Measurements from ENCODE around the gene AR.
"Not testable (repeated sequence)": the region's sequence is repeated elsewhere in the genome, so short reads cannot be mapped to it uniquely, and the experiment has no call there.

Gene AR

DNA sequence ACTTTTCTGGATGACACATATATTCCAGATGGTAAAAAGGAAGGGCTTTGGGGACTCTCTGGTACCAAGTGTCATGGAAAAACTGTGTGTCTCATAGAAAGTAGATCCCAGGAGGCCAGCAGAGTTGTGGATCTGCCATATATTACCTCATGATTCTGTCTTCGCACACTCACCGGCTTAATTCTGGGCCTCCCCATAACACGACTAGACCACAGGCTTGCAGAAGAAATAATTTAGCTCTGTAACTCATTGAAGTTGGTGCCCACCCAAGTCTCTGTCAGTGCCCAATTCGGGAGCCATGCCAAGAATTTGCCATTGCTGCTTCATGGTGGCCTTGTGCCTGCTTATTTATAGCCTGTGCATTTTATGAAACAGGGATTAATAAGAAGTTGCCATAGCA is 104.5 kb downstream of the AR start:
- DNase-seq (ENCODE audit: low spot score) = no peak

- DNase-seq (ENCODE audit: low spot score) = no peak
Observed at GRCh38 chrX:67651437-67652142, 107.8 kb downstream of the AR start.

GRCh38 chrX:67652543-67652942 is 108.7 kb downstream of the AR start:
- no peak for DNase-seq (ENCODE audit: low spot score)

DNA sequence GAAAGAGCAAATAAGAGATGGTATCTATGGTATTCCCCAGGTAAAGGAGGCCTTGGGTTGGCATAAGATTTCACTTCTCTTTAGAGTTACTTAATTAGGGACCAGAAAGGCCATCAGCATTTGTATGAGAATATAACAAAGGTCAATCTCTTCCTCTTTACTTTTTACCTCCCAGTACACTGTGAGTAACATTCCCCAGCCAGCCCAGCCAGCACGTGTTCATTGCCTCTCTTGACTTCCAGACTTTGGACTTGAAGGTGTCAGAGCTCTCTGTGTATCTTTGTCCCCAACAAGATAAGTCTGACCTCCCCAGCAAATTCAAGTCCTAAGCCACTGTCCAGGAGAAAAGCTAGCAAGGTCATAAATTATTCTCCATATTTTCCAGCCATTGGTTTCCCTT is 110.5 kb downstream of the AR start:
- no peak for DNase-seq (ENCODE audit: low spot score)

GRCh38 chrX:67665583-67665982 is 121.8 kb downstream of the AR start:
- no peak for DNase-seq (ENCODE audit: low spot score)

DNA sequence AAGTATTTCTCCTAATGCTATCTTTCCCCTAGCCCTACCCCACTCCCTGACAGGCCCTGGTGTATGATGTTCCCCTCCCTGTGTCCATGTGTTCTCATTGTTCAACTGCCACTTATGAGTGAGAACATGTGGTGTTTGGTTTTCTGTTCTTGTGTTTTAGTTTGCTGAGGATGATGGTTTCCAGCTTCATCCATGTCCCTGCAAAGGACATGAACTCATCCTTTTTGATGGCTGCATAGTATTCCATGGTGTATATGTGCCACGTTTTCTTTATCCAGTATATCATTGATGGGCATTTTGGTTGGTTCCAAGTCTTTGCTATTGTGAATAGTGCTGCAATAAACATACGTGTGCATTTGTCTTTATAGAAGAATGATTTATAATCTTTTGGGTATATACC is 126.9 kb downstream of the AR start:
- not testable (repeated sequence) for DNase-seq (ENCODE audit: low spot score)

GRCh38 chrX:67673741-67674274 is 130.0 kb downstream of the AR start:
- no peak for DNase-seq (ENCODE audit: low spot score)

- DNase-seq (ENCODE audit: low spot score) = no peak
Observed at GRCh38 chrX:67674741-67675140, 130.9 kb downstream of the AR start.

DNA sequence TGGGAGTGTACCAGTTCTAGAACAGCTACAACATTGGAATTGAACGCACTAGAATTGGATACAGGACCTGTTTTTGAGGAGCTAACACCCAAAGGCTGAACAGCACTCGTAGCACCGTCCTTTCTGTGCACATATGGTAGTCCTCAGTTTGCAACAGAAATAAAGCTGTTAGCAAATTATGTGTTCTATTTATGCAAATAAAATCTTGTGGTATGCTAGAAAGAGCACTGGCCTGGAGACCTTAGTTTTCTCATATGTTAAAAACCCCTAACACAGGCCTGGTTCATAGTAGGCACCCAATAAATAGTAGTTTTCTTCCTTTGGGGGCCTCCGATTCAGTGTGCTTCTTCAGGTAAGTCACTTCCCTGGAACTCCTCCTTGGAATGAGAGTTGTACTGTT is 140.3 kb downstream of the AR start:
- DNase-seq (ENCODE audit: low spot score) = no peak

GRCh38 chrX:67692246-67692645 is 148.4 kb downstream of the AR start:
- DNase-seq (ENCODE audit: low spot score) = no peak

DNA sequence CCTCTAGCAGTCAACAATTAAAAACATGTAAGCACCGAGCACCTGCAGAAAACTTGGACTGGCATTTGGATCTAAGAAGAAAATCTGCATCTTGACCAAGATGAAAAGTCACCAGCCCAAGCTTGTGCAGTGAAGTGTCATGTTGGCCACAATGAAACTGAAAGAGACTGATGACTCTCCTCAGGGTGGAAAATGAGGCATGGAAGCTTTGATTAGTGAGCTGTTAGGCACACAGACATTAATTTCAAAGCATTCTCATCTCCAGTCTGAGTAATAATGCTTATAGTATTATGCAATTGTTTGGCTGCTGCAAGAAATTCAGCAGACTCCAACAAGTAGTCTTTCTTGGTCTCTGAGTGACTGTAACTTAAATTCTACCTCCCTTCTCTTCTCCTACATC is 150.1 kb downstream of the AR start:
- no peak for DNase-seq (ENCODE audit: low spot score)

GRCh38 chrX:67697452-67697851 is 153.6 kb downstream of the AR start:
- DNase-seq (ENCODE audit: low spot score) = no peak

- DNase-seq (ENCODE audit: low spot score) = no peak
Observed at GRCh38 chrX:67700602-67701001, 156.8 kb downstream of the AR start.

GRCh38 chrX:67714004-67714403 is 170.2 kb downstream of the AR start:
- no peak for DNase-seq (ENCODE audit: low spot score)

GRCh38 chrX:67717571-67717970 is 173.8 kb downstream of the AR start:
- no peak for DNase-seq (ENCODE audit: low spot score)

DNA sequence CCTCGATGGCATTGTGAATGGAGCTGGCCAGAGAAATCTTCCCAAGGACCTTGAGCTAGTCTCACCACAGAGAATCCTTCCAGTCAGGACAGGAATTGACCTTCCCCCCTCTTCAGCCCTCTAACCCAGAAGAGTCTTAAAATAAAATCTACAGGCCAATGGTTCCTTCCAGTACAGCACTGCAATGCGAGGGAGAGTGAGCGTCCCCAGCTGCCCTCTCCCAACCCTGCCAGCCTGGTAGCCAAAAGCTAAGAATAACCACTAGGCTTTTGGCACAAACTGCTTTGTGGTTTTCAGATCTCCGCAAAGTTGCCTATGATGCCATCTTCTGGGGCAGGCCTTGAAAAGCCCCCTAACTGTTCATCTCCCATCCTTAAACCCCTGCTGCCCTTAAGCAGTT is 175.1 kb downstream of the AR start:
- DNase-seq (ENCODE audit: low spot score) = no peak

DNA sequence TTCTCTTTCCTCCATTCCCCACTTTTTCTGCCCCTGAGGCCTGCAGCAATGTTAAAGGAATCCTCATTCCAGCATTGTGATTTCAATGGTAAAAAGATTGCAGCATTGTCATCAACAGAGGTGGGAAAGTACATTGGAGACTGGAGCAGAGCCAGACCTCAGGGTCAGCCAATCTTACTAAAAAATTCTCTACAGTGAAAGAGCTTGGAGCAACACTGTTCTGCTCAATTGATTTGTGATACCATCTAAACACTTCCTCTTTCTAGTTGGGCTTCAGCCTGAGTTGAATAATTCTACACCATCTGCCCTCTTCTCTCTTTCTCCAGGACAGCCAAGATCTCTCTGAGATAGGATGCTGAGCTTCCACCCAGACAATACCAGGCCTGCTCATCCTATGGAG is 176.5 kb downstream of the AR start:
- DNase-seq (ENCODE audit: low spot score) = no peak

DNA sequence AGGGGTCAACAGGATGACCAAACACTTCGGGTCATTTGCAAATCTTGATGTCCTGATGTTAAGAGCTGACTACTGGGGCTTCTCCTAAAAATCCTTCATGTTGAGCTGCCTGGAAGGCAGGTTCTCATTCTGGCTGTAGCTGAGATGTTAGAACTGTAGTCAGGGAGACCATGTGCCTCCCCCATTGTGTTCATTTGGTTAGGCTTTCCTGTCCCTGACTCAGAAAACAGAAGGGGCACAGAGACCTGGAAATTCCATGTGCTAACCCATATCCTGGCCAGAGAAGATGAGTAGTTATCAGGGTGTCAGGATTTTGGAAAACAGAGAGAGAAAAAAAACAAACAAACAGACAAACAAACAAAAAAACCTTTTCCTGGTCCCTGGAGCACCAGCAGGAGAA is 177.5 kb downstream of the AR start:
- no peak for DNase-seq (ENCODE audit: low spot score)

DNA sequence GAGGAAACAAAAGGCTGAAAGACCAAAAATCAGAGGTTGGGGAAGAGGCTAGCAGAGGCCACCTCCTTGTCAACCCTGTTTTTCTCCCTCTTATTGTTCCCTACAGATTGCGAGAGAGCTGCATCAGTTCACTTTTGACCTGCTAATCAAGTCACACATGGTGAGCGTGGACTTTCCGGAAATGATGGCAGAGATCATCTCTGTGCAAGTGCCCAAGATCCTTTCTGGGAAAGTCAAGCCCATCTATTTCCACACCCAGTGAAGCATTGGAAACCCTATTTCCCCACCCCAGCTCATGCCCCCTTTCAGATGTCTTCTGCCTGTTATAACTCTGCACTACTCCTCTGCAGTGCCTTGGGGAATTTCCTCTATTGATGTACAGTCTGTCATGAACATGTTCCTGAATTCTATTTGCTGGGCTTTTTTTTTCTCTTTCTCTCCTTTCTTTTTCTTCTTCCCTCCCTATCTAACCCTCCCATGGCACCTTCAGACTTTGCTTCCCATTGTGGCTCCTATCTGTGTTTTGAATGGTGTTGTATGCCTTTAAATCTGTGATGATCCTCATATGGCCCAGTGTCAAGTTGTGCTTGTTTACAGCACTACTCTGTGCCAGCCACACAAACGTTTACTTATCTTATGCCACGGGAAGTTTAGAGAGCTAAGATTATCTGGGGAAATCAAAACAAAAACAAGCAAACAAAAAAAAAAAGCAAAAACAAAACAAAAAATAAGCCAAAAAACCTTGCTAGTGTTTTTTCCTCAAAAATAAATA is 179.9 kb downstream of the AR start:
- no peak for DNase-seq (ENCODE audit: low spot score)

GRCh38 chrX:67724359-67725110 is 180.7 kb downstream of the AR start:
- DNase-seq (ENCODE audit: low spot score) = no peak

DNA sequence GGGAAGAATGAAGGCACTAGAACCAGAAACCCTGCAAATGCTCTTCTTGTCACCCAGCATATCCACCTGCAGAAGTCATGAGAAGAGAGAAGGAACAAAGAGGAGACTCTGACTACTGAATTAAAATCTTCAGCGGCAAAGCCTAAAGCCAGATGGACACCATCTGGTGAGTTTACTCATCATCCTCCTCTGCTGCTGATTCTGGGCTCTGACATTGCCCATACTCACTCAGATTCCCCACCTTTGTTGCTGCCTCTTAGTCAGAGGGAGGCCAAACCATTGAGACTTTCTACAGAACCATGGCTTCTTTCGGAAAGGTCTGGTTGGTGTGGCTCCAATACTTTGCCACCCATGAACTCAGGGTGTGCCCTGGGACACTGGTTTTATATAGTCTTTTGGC is 181.7 kb downstream of the AR start:
- DNase-seq (ENCODE audit: low spot score) = no peak

DNA sequence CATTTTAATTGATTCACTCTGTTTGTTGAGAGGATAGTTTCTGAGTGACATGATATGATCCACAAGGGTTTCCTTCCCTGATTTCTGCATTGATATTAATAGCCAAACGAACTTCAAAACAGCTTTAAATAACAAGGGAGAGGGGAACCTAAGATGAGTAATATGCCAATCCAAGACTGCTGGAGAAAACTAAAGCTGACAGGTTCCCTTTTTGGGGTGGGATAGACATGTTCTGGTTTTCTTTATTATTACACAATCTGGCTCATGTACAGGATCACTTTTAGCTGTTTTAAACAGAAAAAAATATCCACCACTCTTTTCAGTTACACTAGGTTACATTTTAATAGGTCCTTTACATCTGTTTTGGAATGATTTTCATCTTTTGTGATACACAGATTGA is 182.2 kb downstream of the AR start:
- no peak for DNase-seq (ENCODE audit: low spot score)

- DNase-seq (ENCODE audit: low spot score) = no peak
Observed at GRCh38 chrX:67727576-67727975, 183.8 kb downstream of the AR start.
